Activated naive CD4-positive, alpha-beta T cell treated with anti-CD3 and anti-CD28 coated beads, Interleukin-2, amount 50 U/mL, for 24 hours (primary cell): ENCODE results near the gene RIPOR1.
A peak's percentile ranks its signal among the peaks of the same experiment; 100 is the strongest.
"Not testable (repeated sequence)": the region's sequence is repeated elsewhere in the genome, so short reads cannot be mapped to it uniquely, and the experiment has no call there.

ENCODE experiments used
- H3K27ac Mint-ChIP-seq: one replicate; pipeline ENCODE4 v1.8.0; 2021; ENCODE audit warnings: mild to moderate bottlenecking, mixed read lengths
- H3K27me3 Mint-ChIP-seq: one replicate; pipeline ENCODE4 v1.8.0; 2021; ENCODE audit warnings: mixed read lengths
- H3K36me3 Mint-ChIP-seq: one replicate; pipeline ENCODE4 v1.8.0; 2021; ENCODE audit warnings: mixed read lengths
- H3K4me1 Mint-ChIP-seq: one replicate; pipeline ENCODE4 v1.8.0; 2021; ENCODE audit warnings: mixed read lengths
- H3K4me3 Mint-ChIP-seq: one replicate; pipeline ENCODE4 v1.8.0; 2021; ENCODE audit warnings: mild to moderate bottlenecking, mixed read lengths
- H3K9me3 Mint-ChIP-seq: one replicate; pipeline ENCODE4 v1.8.0; 2021; ENCODE audit warnings: mixed read lengths

The RIPOR1 gene

GRCh38 chr16:67504031-67505021, 24.3 kb upstream of the RIPOR1 start:
- peaks cover 53% of the 10 kb centered on the region for H3K4me1 Mint-ChIP-seq
- H3K27me3 Mint-ChIP-seq = no peaks in the 10 kb centered on the region
- H3K4me3 Mint-ChIP-seq = peak overlapping the region; percentile 19
- no peaks in the 10 kb centered on the region for H3K9me3 Mint-ChIP-seq
- peak overlapping the region; percentile 77 for H3K27ac Mint-ChIP-seq
- peaks cover 1% of the 10 kb centered on the region for H3K36me3 Mint-ChIP-seq

GRCh38 chr16:67506468-67506867, 22.2 kb upstream of the RIPOR1 start:
- H3K4me1 Mint-ChIP-seq = peaks cover 58% of the 10 kb centered on the region
- no peaks in the 10 kb centered on the region for H3K9me3 Mint-ChIP-seq
- H3K27me3 Mint-ChIP-seq = no peaks in the 10 kb centered on the region
- peak overlapping the region; percentile 52 for H3K27ac Mint-ChIP-seq
- no peaks in the 10 kb centered on the region for H3K36me3 Mint-ChIP-seq
- H3K4me3 Mint-ChIP-seq = no peak overlapping the region

GRCh38 chr16:67509016-67509415, 19.6 kb upstream of the RIPOR1 start:
- no peak overlapping the region for H3K27ac Mint-ChIP-seq
- H3K4me3 Mint-ChIP-seq = no peak overlapping the region
- H3K4me1 Mint-ChIP-seq = peaks cover 53% of the 10 kb centered on the region
- H3K27me3 Mint-ChIP-seq = no peaks in the 10 kb centered on the region
- H3K9me3 Mint-ChIP-seq = no peaks in the 10 kb centered on the region
- no peaks in the 10 kb centered on the region for H3K36me3 Mint-ChIP-seq

GRCh38 chr16:67513892-67514291, 14.7 kb upstream of the RIPOR1 start:
- H3K27ac Mint-ChIP-seq, H3K4me3 Mint-ChIP-seq, H3K36me3 Mint-ChIP-seq, H3K27me3 Mint-ChIP-seq, H3K9me3 Mint-ChIP-seq: not testable (repeated sequence)
- H3K4me1 Mint-ChIP-seq = peaks cover 22% of the 10 kb centered on the region

GRCh38 chr16:67514382-67514828, 14.2 kb upstream of the RIPOR1 start:
- H3K27ac Mint-ChIP-seq = no peak overlapping the region

GRCh38 chr16:67516296-67517154, 12.1 kb upstream of the RIPOR1 start:
- no peak overlapping the region for H3K27ac Mint-ChIP-seq
- no peak overlapping the region for H3K4me3 Mint-ChIP-seq
- peaks cover 26% of the 10 kb centered on the region for H3K4me1 Mint-ChIP-seq
- H3K36me3 Mint-ChIP-seq = no peaks in the 10 kb centered on the region
- no peaks in the 10 kb centered on the region for H3K27me3 Mint-ChIP-seq
- no peaks in the 10 kb centered on the region for H3K9me3 Mint-ChIP-seq

More at GRCh38 chr16:67514382-67514828, 14.2 kb upstream of the RIPOR1 start:
- H3K27me3 Mint-ChIP-seq = no peaks in the 10 kb centered on the region
- no peak overlapping the region for H3K4me3 Mint-ChIP-seq
- H3K4me1 Mint-ChIP-seq = peaks cover 21% of the 10 kb centered on the region
- no peaks in the 10 kb centered on the region for H3K9me3 Mint-ChIP-seq
- no peaks in the 10 kb centered on the region for H3K36me3 Mint-ChIP-seq

GRCh38 chr16:67517155-67517445, 11.5 kb upstream of the RIPOR1 start:
- Mint-ChIP-seq H3K4me3 (no peak overlapping the region), H3K9me3 (no peaks in the 10 kb centered on the region), H3K27ac (no peak overlapping the region), H3K36me3 (no peaks in the 10 kb centered on the region), H3K4me1 (peaks cover 26% of the 10 kb centered on the region), H3K27me3 (no peaks in the 10 kb centered on the region)

GRCh38 chr16:67517661-67518423, 10.8 kb upstream of the RIPOR1 start:
- peaks cover 27% of the 10 kb centered on the region for H3K4me1 Mint-ChIP-seq
- H3K9me3 Mint-ChIP-seq = no peaks in the 10 kb centered on the region
- no peak overlapping the region for H3K27ac Mint-ChIP-seq
- no peak overlapping the region for H3K4me3 Mint-ChIP-seq
- no peaks in the 10 kb centered on the region for H3K27me3 Mint-ChIP-seq
- H3K36me3 Mint-ChIP-seq = no peaks in the 10 kb centered on the region

- H3K4me3 Mint-ChIP-seq = no peak overlapping the region
- H3K9me3 Mint-ChIP-seq = no peaks in the 10 kb centered on the region
- no peaks in the 10 kb centered on the region for H3K27me3 Mint-ChIP-seq
- no peak overlapping the region for H3K27ac Mint-ChIP-seq
- no peaks in the 10 kb centered on the region for H3K36me3 Mint-ChIP-seq
- H3K4me1 Mint-ChIP-seq = peaks cover 29% of the 10 kb centered on the region
Measured at GRCh38 chr16:67518676-67519075, 10.0 kb upstream of the RIPOR1 start.

- H3K4me3 Mint-ChIP-seq = no peak overlapping the region
- no peak overlapping the region for H3K27ac Mint-ChIP-seq
- no peaks in the 10 kb centered on the region for H3K9me3 Mint-ChIP-seq
- peaks cover 29% of the 10 kb centered on the region for H3K4me1 Mint-ChIP-seq
- H3K36me3 Mint-ChIP-seq = no peaks in the 10 kb centered on the region
- H3K27me3 Mint-ChIP-seq = no peaks in the 10 kb centered on the region
Measured at GRCh38 chr16:67519242-67519641, 9.4 kb upstream of the RIPOR1 start.

- Mint-ChIP-seq H3K27ac (peak overlapping the region; percentile 96), H3K36me3 (no peaks in the 10 kb centered on the region), H3K9me3 (no peaks in the 10 kb centered on the region), H3K4me3 (peak overlapping the region; percentile 93), H3K4me1 (peaks cover 25% of the 10 kb centered on the region), H3K27me3 (no peaks in the 10 kb centered on the region)
Measured at GRCh38 chr16:67521095-67521804, 7.4 kb upstream of the RIPOR1 start.

GRCh38 chr16:67525176-67525860, 3.3 kb upstream of the RIPOR1 start:
- Mint-ChIP-seq H3K27me3 (peaks cover 3% of the 10 kb centered on the region), H3K27ac (no peak overlapping the region), H3K4me1 (peaks cover 22% of the 10 kb centered on the region), H3K4me3 (no peak overlapping the region), H3K36me3 (no peaks in the 10 kb centered on the region), H3K9me3 (no peaks in the 10 kb centered on the region)

GRCh38 chr16:67526149-67526791, 2.4 kb upstream of the RIPOR1 start:
- Mint-ChIP-seq H3K4me1 (peaks cover 24% of the 10 kb centered on the region), H3K27ac (no peak overlapping the region), H3K9me3 (no peaks in the 10 kb centered on the region), H3K4me3 (no peak overlapping the region), H3K27me3 (peaks cover 5% of the 10 kb centered on the region), H3K36me3 (no peaks in the 10 kb centered on the region)
